Pancreas (tissue), 10 donors: ENCODE results near the gene KNDC1. TPM values are rescaled to one million over a fixed set of nuclear protein-coding genes. Genes with fewer than 3 reads are reported as not detected.

Source experiments
- ATAC-seq, 4 donors: fragments of 200-7000 bp; cut with Tn5 transposase; one replicate each; pipeline versions ENCODE4 v1.8.0 to v1.9.1; 2020; ENCODE audit warnings: mild to moderate bottlenecking in 4 of 4, moderate library complexity in 4 of 4
- DNase-seq, 6 donors: peaks; one replicate each; pipeline ENCODE4 v3.0.0-alpha.2; 2020
- FAIRE-seq: peaks from 2 replicates; lab custom pipeline; 2012; peaks lifted over from hg19 to GRCh38; lab: Jason Lieb, UNC
- H3K27ac ChIP-seq, 4 donors: fragments of 200-600 bp; sonication (generic); 1 replicate in 3 of 4; 2 replicates in 1 of 4; pipeline versions ENCODE4 v1.5.0 to v1.8.0; 2020
- H3K27me3 ChIP-seq, 4 donors: fragments of 200-600 bp; one replicate each; pipeline ENCODE4 v1.8.0; 2021
- H3K36me3 ChIP-seq, 3 donors: fragments of 200-600 bp; sonication (generic) in 1 of 3; one replicate each; pipeline versions ENCODE4 v1.5.0 to v1.8.0; 2020 to 2021
- H3K4me1 ChIP-seq, 3 donors: fragments of 200-600 bp; one replicate each; pipeline ENCODE4 v1.8.0; 2021
- H3K4me3 ChIP-seq, 4 donors: fragments of 200-600 bp; sonication (generic) in 2 of 4; one replicate each; pipeline versions ENCODE4 v1.5.0 to v1.8.0; 2020 to 2021
- H3K9me3 ChIP-seq, 4 donors: fragments of 200-600 bp; one replicate each; pipeline ENCODE4 v1.8.0; 2021
- WGBS, 2 donors: extraction: QIAGEN DNeasy Blood & Tissue Kit; methylation state at CpG; one replicate each; pipeline ENCODE4 v1.1.7; 2013; 5-methylcytosine and 5-hydroxymethylcytosine counted together
- intact Hi-C, 3 donors: fragments of 100-400 bp; cut with DNase I; formaldehyde crosslinking; loops; one replicate each; pipeline versions ENCODE4 v1.11.1 to v1.14.2; 2022
- polyA plus RNA-seq, 2 donors: library from polyadenylated mRNA; stranded (reverse); fragments of 200-250 nt; gene quantifications; one replicate each; pipeline ENCODE4 v1.2.3, GENCODE V29; 2013
- total RNA-seq, 6 donors: library from RNA; stranded (reverse); fragmentation: NEBNext Ultra II Directional in 4 of 6; extraction: Animal tissue kit (Norgen Biotek cat#: 25700) in 4 of 6; gene quantifications; one replicate each; pipeline versions ENCODE4 v1.2.1 to v1.2.4, GENCODE V29; 2021 to 2023
- TF ChIP-seq, protein P1 (sequence below), 4 donors: fragments of 200-600 bp; sonication (generic) in 3 of 4; IDR thresholded peaks; one replicate each; pipeline versions ENCODE4 v1.5.0 to v1.8.0; 2021; ENCODE audit warnings: antibody characterized with exemption in 4 of 4
- donor health status: healthy with polysubstance abuse.
- donor health status: DM: no; HTN: no; CAD: no; lungs with moderate emphysema.
- donor health status: DM: no; HTN: no; CAD: no.
- donor health status: control.
- donor health status: control.
- donor health status: Bipolar disorder and iron deficiency.
- donor health status: DM: yes; HTN: yes; CAD: no.
- donor health status: DM: no; HTN: no; CAD: no.
- donor health status: DM: no; HTN: no; CAD: no.
- donor health status: DM: yes; HTN: yes; CAD: no.

The KNDC1 gene
- total and polyA plus RNA-seq, 8 donors, result 0.14 to 3.1 (median 0.74) TPM

DNA sequence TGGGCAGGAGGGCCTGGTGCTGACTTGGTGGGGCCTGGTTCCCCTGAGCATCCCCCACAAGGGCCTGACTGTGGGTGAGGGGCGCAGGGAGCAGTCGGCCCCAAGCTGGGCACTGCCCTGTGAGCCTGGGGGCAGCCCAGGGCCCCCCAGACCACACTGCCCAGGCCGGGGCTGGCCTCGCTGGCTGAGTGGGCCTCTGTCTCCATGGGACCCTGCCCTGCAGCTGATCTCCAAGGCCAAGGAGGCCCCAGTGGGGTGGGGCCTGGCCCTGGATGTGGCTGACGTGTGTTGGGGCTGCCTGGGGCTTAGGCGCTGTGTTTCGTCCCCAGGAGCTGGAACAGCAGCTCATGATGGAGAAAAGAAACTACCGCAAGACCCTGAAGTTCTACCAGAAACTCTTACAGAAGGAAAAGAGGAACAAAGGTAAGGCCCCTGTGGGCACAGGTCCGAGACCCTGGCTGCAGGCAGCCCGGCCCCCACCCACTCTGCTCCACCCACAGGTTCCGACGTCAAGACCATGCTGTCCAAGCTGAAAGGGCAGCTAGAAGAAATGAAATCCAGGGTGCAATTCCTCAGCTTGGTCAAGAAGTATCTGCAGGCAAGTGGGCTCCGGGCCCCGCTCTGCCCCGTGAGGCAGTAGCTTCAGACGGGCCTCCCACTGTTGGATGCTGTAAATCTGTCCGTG lies 46.5 kb downstream of the KNDC1 start:
- WGBS, 2 donors, result 66 to 67% methylated on average over 14 to 17 of the region's 17 CpGs
- intact Hi-C loops, result no loop called here
- H3K4me1 ChIP-seq, result no peaks in the 10 kb centered on the region
- no peaks in the 10 kb centered on the region for H3K27me3 ChIP-seq
- H3K4me3 ChIP-seq, result no peak overlapping the region
- DNase-seq (peak in 2 of 6 donors; percentile 1 to 37), FAIRE-seq (no peak), ATAC-seq (no peak)
- no peaks in the 10 kb centered on the region for H3K36me3 ChIP-seq
- no peaks in the 10 kb centered on the region for H3K9me3 ChIP-seq
- TF ChIP-seq, protein P1, sequence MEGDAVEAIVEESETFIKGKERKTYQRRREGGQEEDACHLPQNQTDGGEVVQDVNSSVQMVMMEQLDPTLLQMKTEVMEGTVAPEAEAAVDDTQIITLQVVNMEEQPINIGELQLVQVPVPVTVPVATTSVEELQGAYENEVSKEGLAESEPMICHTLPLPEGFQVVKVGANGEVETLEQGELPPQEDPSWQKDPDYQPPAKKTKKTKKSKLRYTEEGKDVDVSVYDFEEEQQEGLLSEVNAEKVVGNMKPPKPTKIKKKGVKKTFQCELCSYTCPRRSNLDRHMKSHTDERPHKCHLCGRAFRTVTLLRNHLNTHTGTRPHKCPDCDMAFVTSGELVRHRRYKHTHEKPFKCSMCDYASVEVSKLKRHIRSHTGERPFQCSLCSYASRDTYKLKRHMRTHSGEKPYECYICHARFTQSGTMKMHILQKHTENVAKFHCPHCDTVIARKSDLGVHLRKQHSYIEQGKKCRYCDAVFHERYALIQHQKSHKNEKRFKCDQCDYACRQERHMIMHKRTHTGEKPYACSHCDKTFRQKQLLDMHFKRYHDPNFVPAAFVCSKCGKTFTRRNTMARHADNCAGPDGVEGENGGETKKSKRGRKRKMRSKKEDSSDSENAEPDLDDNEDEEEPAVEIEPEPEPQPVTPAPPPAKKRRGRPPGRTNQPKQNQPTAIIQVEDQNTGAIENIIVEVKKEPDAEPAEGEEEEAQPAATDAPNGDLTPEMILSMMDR (IDR thresholded peaks at IDR 0.05), result no peak
- no peak overlapping the region for H3K27ac ChIP-seq

DNA sequence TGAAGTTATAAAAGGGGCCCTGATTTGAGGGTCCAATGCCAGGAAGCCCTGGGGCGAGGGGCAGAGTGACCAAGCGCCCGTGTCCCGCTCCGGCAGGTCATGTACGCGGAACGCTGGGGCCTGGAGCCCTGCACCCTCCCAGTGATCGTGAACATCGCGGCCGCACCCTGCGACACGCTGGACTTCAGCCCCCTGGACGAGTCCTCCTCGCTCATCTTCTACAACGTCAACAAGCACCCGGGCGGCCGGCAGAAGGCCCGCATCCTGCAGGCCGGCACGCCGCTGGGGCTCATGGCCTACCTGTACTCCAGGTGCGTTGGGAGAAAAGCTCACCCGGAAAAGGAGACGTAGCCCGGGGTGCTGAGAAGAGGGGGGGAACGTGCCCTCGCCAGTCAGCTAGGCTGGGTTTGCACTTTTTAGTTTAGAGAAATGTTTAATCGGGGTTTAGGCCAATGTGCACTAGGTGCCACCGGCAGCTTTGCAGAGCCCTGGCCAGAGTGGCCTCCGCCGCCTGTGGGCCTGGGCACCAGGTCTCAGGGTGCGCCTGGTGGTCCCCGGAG lies 47.1 kb downstream of the KNDC1 start:
- Histone ChIP-seq H3K4me1 (no peaks in the 10 kb centered on the region), H3K27me3 (no peaks in the 10 kb centered on the region), H3K9me3 (no peaks in the 10 kb centered on the region), H3K4me3 (no peak overlapping the region), H3K36me3 (no peaks in the 10 kb centered on the region), H3K27ac (no peak overlapping the region)
- 78 to 86% methylated on average over 36 of the region's 36 CpGs for WGBS, 2 donors
- TF ChIP-seq, protein P1 (IDR thresholded peaks at IDR 0.05), result no peak
- ATAC-seq (no peak), DNase-seq (peak in 2 of 6 donors; percentile 8 to 64), FAIRE-seq (no peak)
- intact Hi-C loops, result no loop called here

DNA sequence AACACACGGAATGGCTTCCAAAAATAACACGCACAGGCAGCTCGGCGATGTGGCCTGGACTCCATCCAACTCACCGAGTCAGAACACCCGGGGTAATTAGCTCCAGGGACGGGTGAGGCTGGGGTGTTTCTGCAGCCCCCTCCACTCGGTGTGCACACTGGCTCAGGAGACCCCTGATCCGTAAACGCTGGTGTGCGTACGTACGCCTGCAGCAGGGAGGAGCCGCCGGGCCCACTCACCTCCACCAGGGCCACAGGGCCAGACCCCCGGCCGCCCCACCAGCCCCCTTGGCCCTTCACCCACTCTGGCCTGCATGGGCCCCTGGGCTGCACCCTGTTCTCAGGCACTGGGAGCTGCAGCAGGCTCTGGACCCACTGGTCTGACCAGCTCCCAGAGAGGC lies 47.6 kb downstream of the KNDC1 start:
- FAIRE-seq, result no peak
- no peak overlapping the region for H3K27ac ChIP-seq
- ATAC-seq, result no peak
- no peaks in the 10 kb centered on the region for H3K27me3 ChIP-seq
- H3K36me3 ChIP-seq, result no peaks in the 10 kb centered on the region
- no peak overlapping the region for H3K4me3 ChIP-seq
- WGBS, 2 donors, result 68 to 79% methylated on average over 17 of the region's 17 CpGs
- TF ChIP-seq, protein P1 (IDR thresholded peaks at IDR 0.05), result no peak
- H3K9me3 ChIP-seq, result no peaks in the 10 kb centered on the region
- no peaks in the 10 kb centered on the region for H3K4me1 ChIP-seq
- intact Hi-C loops, result no loop called here
- DNase-seq, result peak in 2 of 6 donors; percentile 12 to 70

DNA sequence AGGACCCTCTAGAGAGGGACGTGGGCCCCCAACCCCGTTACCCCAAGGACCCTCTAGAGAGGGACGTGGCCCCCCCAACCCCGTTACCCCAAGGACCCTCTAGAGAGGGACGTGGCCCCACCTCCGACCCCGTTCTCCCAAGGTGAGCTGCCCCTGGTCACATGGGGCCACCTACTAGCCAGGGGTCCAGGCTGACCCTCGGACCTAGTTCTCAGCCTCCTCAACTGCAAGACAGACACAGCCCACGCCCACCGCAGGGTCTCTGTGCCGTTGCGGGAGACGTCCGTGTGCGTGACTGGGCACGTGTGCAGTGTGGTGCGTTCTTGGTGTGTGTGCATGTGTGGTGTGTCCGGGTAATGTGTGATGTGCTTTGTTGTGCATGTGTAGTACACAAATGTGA lies 48.4 kb downstream of the KNDC1 start:
- TF ChIP-seq, protein P1 (IDR thresholded peaks at IDR 0.05), result no peak
- DNase-seq (peak in 2 of 6 donors; percentile 5 to 33), ATAC-seq (no peak), FAIRE-seq (no peak)
- WGBS, 2 donors, result 66 to 79% methylated on average over 16 to 18 of the region's 18 CpGs
- no peaks in the 10 kb centered on the region for H3K4me1 ChIP-seq
- H3K27ac ChIP-seq, result no peak overlapping the region
- H3K36me3 ChIP-seq, result no peaks in the 10 kb centered on the region
- no peaks in the 10 kb centered on the region for H3K27me3 ChIP-seq
- no peaks in the 10 kb centered on the region for H3K9me3 ChIP-seq
- intact Hi-C loops, result no loop called here
- no peak overlapping the region for H3K4me3 ChIP-seq

DNA sequence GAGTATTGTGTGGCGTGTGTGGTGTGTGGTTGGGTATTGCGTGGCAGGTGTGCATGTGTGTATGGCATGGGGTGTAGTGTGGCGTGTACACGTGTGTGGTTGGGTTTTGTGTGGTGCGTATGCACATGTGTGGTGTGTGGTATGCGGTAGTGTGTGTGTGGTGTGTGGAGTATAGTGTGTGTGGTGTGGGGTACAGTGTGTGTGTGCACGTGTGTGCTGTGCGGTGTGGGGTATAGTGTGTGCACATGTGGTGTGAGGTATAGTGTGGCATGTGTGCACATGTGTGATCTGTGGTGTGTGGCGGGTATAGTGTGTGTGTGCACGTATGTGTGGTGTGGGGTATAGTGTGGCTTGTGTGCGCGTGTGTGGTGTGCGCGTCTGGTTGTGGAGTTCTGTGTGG lies 49.1 kb downstream of the KNDC1 start:
- no peaks in the 10 kb centered on the region for H3K27me3 ChIP-seq

More for the DNA sequence above, 49.1 kb downstream of the KNDC1 start:
- Histone ChIP-seq H3K27ac (no peak overlapping the region), H3K36me3 (no peaks in the 10 kb centered on the region), H3K4me3 (no peak overlapping the region), H3K9me3 (no peaks in the 10 kb centered on the region), H3K4me1 (no peaks in the 10 kb centered on the region)
- peak in 1 of 6 donors; percentile 10 for DNase-seq
- intact Hi-C loops, result no loop called here
- ATAC-seq, result no peak
- no peak for FAIRE-seq
- WGBS, 2 donors, result 78 to 92% methylated on average over 14 of the region's 14 CpGs
- TF ChIP-seq, protein P1 (IDR thresholded peaks at IDR 0.05), result no peak
